GM13977 (cell line): ENCODE data around the gene RAP1GAP.

ENCODE experiments used
- DNase-seq: peaks from one replicate; pipeline ENCODE4 v3.0.0; 2012; ENCODE audit warnings: low spot score
- CTCF ChIP-seq: IDR thresholded peaks from 2 replicates; pipeline ENCODE4 v1.5.1; 2012; ENCODE audit warnings: mild to moderate bottlenecking, control low read depth; ENCODE audit not compliant: insufficient read depth; ENCODE audit errors: extremely low read depth, missing control alignments
- in situ Hi-C: fragments of 300-500 bp; cut with MboI; formaldehyde crosslinking; loops from one replicate; pipeline ENCODE4 v1.12.0; 2022; ENCODE audit warnings: low sequenced_read_pairs, low pct_unique_long_range_greater_than_20kb, mixed read lengths, inconsistent platforms; ENCODE audit not compliant: unreplicated experiment

The RAP1GAP gene

GRCh38 chr1:21667348-21668231 lies 1.6 kb downstream of the RAP1GAP start:
- TF ChIP-seq CTCF, result no peak
- no peak for DNase-seq
- in situ Hi-C loops, result no loop called here

DNA sequence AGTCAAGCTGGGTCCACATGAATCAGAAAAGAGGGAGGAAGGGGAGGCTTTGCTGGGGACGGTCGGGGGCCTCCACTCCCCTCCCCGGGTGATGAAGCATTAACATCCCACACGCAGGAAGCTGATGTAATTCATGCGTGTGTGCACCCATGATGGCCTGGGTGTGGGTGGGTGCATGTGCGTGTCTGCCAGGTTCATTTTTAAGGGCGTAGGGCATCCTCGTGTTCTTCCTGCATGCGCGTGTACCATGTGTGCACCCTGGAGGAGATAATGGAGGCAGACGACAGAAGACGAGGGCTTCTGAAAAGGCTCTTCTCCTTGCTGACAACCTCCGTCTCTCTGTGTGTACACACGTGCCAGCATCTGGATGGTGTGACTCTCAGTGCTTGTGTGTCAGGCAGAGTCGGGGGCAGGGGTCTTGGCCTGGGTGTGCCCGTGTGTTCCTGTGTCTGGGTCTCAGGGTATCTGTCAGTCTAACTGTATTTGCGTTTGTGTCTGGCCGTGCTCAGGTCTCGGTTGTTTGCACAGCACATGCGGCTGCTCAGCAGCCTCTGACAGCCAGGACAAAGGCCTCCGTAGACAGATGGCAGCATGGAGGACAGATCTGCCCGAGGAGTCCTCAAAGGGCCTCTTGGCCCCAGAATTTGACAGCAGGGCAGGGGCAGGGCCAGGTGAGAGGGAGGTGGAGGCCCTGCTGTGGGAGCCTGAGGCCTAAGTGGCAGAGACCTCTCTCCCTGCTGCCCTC lies 2.4 kb downstream of the RAP1GAP start:
- TF ChIP-seq CTCF, result no peak
- no peak for DNase-seq
- in situ Hi-C loops, result no loop called here

- in situ Hi-C loops, result no loop called here
- TF ChIP-seq CTCF, result no peak
- no peak for DNase-seq
Measured at GRCh38 chr1:21665711-21666575, 3.2 kb downstream of the RAP1GAP start.

DNA sequence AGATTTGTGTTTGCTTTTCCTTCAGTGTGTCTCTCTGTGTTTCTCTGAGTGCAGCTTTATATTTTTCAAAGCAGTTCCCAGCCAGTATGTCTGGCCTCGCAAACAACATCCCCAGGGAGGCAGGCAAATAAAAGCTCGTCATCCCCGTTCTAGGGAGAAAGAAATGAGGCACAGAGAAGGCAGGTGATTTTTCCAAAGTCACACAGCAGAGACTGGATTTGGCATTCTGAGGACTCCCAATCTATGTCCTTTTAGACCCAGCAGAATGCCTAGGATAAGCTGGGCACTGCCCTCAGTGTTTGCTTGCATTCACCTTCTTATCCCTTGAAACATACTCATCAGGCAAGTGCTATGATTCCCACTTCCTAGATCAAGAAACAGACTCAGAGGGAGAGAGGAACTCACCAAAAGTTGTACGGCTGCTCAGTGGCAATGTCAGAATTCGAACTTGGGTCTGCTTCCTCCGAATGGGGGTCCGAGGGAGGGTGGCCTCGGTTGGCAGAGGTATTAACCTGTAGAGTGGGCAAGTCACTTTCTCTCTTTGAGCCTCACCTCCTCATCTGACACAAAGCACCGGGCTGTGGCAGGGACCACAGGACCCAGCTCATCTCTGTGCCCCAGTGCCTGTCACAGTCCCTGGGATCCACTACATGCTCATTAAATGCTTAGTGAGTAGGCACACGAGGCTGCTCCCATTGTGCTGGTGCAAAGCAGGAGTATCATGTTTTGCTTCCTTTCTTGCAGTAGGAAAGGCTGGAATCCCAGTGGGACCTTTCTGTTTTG lies 4.2 kb downstream of the RAP1GAP start:
- in situ Hi-C loops, result no loop called here
- DNase-seq, result no peak

DNA sequence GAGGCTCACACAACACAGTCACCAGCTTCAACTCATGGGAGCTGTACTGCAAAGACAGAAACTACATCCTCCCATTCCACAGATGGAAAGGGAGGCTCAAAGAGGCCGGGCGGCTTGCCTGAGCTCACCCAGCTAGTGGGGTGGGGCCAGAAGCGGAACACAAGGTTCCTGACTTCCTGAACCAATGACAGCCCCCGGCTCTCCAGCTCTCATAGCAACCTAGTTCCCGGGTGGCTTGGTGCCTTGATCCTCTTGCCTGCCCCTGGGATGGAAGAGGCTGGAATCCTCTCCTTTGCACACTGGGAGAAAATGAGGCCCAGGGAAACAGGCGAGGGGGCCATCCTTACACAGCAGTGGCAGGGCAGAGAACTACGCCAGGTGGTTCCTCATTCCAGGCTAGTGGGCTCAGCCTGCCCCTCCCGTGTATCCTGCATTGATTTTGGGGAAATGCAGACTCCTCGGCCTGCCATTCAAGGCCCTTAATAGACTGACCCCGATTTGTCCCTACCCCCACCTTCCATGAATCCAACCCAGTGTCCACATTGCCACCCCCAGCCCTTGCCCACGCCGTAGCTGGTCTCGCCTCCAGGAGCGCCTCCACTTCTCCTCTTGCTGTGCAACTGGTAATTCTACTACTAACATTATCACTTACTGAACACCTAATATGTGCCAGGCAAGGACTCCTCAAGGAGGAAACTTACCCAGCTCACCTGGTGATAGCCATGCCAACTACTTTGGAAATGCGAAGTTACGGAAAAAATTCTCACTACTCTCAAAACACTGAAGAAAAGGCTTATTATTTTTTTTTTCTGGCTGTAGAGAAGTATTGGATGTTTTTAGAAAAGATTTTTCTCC lies 5.0 kb downstream of the RAP1GAP start:
- in situ Hi-C loops, result no loop called here
- DNase-seq, result no peak
- no peak for TF ChIP-seq CTCF

More for the DNA sequence above, 4.2 kb downstream of the RAP1GAP start:
- TF ChIP-seq CTCF, result no peak
